Astrocyte (in vitro differentiated cells and primary cell): ENCODE measurements around the gene TMEM271.

ENCODE experiments used
- CTCF ChIP-seq: IDR thresholded peaks from 2 replicates; pipeline ENCODE4 v1.5.1; 2011; ENCODE audit warnings: low read depth, mild to moderate bottlenecking, inconsistent platforms, low read length, moderate library complexity; ENCODE audit not compliant: insufficient read depth
- EZH2 ChIP-seq: IDR thresholded peaks from 2 replicates; pipeline ENCODE4 v1.6.1; 2012; ENCODE audit warnings: mild to moderate bottlenecking, low read length, inconsistent platforms; ENCODE audit not compliant: insufficient read depth

DNA sequence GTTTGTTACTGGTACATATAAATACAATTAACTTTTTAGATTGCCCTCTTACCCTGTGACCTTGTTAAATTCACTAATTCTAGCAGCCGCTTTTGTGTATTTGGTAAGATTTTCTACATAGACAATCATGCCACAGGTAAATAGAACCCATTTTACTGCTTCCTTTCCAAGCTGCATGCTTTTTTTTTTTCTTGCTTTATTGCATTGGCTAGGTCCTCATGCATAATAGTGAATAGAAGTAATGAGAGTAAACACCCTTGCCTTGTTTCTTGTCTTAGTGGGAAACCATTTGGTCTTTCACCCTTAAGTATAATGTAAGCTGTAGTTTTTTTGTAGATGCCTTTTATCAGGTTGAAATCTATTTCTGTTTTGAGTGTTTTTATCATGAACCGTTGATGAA, 7.7 kb upstream of the TMEM271 start:
- TF ChIP-seq CTCF (no peak), EZH2 (no peak)
